HepG2 (cell line): ENCODE results near the gene POLR1C. TPM values are rescaled to one million over a fixed set of nuclear protein-coding genes. Genes with fewer than 3 reads are reported as not detected.
A peak's percentile ranks its signal among the peaks of the same experiment; 100 is the strongest.

Source experiments
- ETV5 ChIP-seq: IDR thresholded peaks from 2 replicates; pipeline ENCODE4 v1.6.1; 2018; ENCODE audit warnings: missing biosample characterization, missing genetic modification reagents, inconsistent platforms, borderline replicate concordance
- ETV6 ChIP-seq: sonication (generic); formaldehyde crosslinking; conservative IDR thresholded peaks from 2 replicates; pipeline ENCODE4 v1.4.0; 2020; ENCODE audit warnings: missing genetic modification reagents
- FOSL1 ChIP-seq: sonication (generic); formaldehyde crosslinking; IDR thresholded peaks from 2 replicates; pipeline ENCODE4 v1.9.0; 2021; ENCODE audit warnings: missing genetic modification reagents, borderline replicate concordance
- GATAD1 ChIP-seq: IDR thresholded peaks from 2 replicates; pipeline ENCODE4 v1.6.1; 2016; ENCODE audit warnings: missing genetic modification reagents, missing compliant biosample characterization
- MAZ ChIP-seq, 2 experiments: sonication (generic) in 1 of 2; formaldehyde crosslinking in 1 of 2; IDR thresholded peaks; 2 replicates each; pipeline versions ENCODE4 v1.5.0 to v1.6.1; 2012 to 2020; ENCODE audit warnings: low read depth in 2 of 2, mild to moderate bottlenecking in 2 of 2, borderline replicate concordance in 1 of 2, improper control_type of control experiment in 1 of 2, low read length in 1 of 2, missing genetic modification reagents in 1 of 2, moderate library complexity in 1 of 2
- NCOA1 ChIP-seq: sonication (generic); formaldehyde crosslinking; IDR thresholded peaks from 2 replicates; pipeline ENCODE4 v1.9.0; 2021; ENCODE audit warnings: missing genetic modification reagents
- POLR2G ChIP-seq: fragments of 200-400 bp; formaldehyde crosslinking; IDR thresholded peaks from 2 replicates; pipeline ENCODE4 v1.6.1; 2018; ENCODE audit warnings: mild to moderate bottlenecking, low read depth, low read length, moderate library complexity
- RXRA ChIP-seq: sonication (generic); formaldehyde crosslinking; IDR thresholded peaks from 2 replicates; pipeline ENCODE4 v1.5.1; 2020; ENCODE audit warnings: missing genetic modification reagents
- TBX3 ChIP-seq: fragments of 450-650 bp; IDR thresholded peaks from 2 replicates; pipeline ENCODE4 v1.6.1; 2017; ENCODE audit warnings: antibody characterized with exemption, mild to moderate bottlenecking, inconsistent platforms, borderline replicate concordance
- ZNF264 ChIP-seq: sonication (generic); formaldehyde crosslinking; IDR thresholded peaks from 2 replicates; pipeline ENCODE4 v1.4.0; 2020; ENCODE audit warnings: missing genetic modification reagents
- ZNF678 ChIP-seq: sonication (generic); formaldehyde crosslinking; IDR thresholded peaks from 2 replicates; pipeline ENCODE4 v1.4.0; 2020; ENCODE audit warnings: mild to moderate bottlenecking, missing genetic modification reagents
- polyA plus RNA-seq, 8 experiments: library from polyadenylated mRNA; depleted of rRNA in 3 of 8; stranded (reverse) in 7 of 8; unstranded in 1 of 8; fragments of >200 nt; fragmentation: Illumina TruSeq in 4 of 8; extraction: Trizol in 4 of 8; gene quantifications; 2 replicates each; pipeline versions ENCODE4 v1.2.1 to v1.2.3, GENCODE V29; 2011 to 2016; ENCODE audit warnings: low read depth in 4 of 8, missing spikeins in 1 of 8, mixed read lengths in 1 of 8; ENCODE audit not compliant: insufficient read depth in 1 of 8
- total RNA-seq, 5 experiments: library from RNA; depleted of rRNA; stranded (reverse); fragments of >200 nt; fragmentation: Illumina TruSeq; extraction: Trizol; gene quantifications; 2 replicates each; pipeline ENCODE4 v1.2.3, GENCODE V29; 2016; ENCODE audit warnings: low read depth in 1 of 5
- TF ChIP-seq, protein P1 (sequence below): sonication (generic); formaldehyde crosslinking; IDR thresholded peaks from 2 replicates; pipeline ENCODE4 v1.4.0; 2020; ENCODE audit warnings: missing genetic modification reagents
- TF ChIP-seq, protein P2 (sequence below): sonication (generic); formaldehyde crosslinking; IDR thresholded peaks from 2 replicates; pipeline ENCODE4; 2020; ENCODE audit warnings: missing genetic modification reagents, mild to moderate bottlenecking, borderline replicate concordance
- TF ChIP-seq, protein P3 (sequence below): sonication (generic); formaldehyde crosslinking; IDR thresholded peaks from 2 replicates; pipeline ENCODE4 v1.5.1; 2020; ENCODE audit warnings: missing genetic modification reagents, mild to moderate bottlenecking, borderline replicate concordance
- TF ChIP-seq, protein P4 (sequence below): sonication (generic); formaldehyde crosslinking; IDR thresholded peaks from 2 replicates; pipeline ENCODE4 v1.4.0; 2020; ENCODE audit warnings: mild to moderate bottlenecking, missing genetic modification reagents

POLR1C gene
- total and polyA plus RNA-seq, 2 of the 13 experiments (the other 11 are each of a cell fraction or from before 2014, with no cell fraction given), result 62.6 to 72.2 TPM

DNA sequence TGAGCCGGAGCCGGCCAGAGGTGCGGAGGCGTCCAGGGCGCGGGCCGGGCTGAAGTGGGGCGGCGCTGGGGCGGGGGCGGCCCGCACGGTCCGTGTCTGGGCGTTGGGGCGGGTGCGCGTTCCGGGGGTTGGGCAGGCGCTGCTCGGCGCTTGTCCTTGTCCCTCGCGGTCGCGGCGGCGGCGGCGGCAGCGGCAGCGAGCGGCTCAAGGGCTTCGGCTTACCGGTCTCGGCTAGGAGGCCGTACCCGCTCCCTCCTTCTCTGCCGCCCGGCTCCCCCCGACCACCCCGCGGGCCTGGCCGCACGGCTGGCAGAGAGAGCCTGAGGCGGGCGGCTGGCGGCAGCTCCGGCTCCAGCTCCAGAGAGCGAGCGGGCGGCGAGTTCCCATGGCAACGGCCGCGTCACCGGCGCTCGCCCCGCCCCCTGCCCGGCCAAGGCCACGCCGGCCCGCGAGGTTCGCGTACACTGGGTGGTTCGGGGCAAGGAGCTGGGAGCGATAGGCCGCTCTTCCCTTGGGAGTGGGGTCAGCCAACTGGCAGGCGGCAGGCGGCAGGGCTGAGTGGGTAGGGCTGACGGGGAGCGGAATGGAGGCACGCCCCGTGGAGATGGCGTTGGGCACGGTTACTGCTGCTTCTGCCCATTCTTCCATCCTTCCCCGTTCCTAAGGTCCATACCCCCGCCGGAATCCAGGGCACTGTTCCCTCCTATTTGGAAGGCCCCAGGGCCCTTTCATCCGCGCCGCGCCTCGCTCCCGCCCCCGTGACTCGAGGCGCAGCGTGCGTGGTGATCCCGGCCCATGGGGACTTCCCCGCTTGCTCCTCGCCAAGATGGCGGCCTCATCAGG, 6.7 kb upstream of the POLR1C start, which contains the start of gene LRRC73 (continued):
- TF ChIP-seq ZNF678 (CRISPR knock-in tag) (no peak), NCOA1 (no peak), TBX3 (no peak), FOSL1 (no peak), MAZ (IDR thresholded peaks at IDR 0.05; ENCODE audit: borderline replicate concordance, low read depth, low read length) (0 out of 2 replicates have a peak, but pooled peaks have one; percentile 18), MAZ (CRISPR knock-in tag; IDR thresholded peaks at IDR 0.05; ENCODE audit: low read depth) (peak; percentile 94), ZNF264 (CRISPR knock-in tag) (no peak), GATAD1 (CRISPR knock-in tag) (0 out of 2 replicates have a peak, but pooled peaks have one; percentile 14), POLR2G (peak; percentile 77), ETV6 (CRISPR knock-in tag) (no peak), ETV5 (CRISPR knock-in tag) (no peak), RXRA (CRISPR knock-in tag) (peak; percentile 51; the same call in 1 of the 2 replicates)
- TF ChIP-seq, protein P1, sequence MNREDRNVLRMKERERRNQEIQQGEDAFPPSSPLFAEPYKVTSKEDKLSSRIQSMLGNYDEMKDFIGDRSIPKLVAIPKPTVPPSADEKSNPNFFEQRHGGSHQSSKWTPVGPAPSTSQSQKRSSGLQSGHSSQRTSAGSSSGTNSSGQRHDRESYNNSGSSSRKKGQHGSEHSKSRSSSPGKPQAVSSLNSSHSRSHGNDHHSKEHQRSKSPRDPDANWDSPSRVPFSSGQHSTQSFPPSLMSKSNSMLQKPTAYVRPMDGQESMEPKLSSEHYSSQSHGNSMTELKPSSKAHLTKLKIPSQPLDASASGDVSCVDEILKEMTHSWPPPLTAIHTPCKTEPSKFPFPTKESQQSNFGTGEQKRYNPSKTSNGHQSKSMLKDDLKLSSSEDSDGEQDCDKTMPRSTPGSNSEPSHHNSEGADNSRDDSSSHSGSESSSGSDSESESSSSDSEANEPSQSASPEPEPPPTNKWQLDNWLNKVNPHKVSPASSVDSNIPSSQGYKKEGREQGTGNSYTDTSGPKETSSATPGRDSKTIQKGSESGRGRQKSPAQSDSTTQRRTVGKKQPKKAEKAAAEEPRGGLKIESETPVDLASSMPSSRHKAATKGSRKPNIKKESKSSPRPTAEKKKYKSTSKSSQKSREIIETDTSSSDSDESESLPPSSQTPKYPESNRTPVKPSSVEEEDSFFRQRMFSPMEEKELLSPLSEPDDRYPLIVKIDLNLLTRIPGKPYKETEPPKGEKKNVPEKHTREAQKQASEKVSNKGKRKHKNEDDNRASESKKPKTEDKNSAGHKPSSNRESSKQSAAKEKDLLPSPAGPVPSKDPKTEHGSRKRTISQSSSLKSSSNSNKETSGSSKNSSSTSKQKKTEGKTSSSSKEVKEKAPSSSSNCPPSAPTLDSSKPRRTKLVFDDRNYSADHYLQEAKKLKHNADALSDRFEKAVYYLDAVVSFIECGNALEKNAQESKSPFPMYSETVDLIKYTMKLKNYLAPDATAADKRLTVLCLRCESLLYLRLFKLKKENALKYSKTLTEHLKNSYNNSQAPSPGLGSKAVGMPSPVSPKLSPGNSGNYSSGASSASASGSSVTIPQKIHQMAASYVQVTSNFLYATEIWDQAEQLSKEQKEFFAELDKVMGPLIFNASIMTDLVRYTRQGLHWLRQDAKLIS, result no peak
- TF ChIP-seq, protein P2, sequence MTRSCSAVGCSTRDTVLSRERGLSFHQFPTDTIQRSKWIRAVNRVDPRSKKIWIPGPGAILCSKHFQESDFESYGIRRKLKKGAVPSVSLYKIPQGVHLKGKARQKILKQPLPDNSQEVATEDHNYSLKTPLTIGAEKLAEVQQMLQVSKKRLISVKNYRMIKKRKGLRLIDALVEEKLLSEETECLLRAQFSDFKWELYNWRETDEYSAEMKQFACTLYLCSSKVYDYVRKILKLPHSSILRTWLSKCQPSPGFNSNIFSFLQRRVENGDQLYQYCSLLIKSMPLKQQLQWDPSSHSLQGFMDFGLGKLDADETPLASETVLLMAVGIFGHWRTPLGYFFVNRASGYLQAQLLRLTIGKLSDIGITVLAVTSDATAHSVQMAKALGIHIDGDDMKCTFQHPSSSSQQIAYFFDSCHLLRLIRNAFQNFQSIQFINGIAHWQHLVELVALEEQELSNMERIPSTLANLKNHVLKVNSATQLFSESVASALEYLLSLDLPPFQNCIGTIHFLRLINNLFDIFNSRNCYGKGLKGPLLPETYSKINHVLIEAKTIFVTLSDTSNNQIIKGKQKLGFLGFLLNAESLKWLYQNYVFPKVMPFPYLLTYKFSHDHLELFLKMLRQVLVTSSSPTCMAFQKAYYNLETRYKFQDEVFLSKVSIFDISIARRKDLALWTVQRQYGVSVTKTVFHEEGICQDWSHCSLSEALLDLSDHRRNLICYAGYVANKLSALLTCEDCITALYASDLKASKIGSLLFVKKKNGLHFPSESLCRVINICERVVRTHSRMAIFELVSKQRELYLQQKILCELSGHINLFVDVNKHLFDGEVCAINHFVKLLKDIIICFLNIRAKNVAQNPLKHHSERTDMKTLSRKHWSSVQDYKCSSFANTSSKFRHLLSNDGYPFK (CRISPR knock-in tag), result 0 out of 2 replicates have a peak, but pooled peaks have one; percentile 63
- TF ChIP-seq, protein P3, sequence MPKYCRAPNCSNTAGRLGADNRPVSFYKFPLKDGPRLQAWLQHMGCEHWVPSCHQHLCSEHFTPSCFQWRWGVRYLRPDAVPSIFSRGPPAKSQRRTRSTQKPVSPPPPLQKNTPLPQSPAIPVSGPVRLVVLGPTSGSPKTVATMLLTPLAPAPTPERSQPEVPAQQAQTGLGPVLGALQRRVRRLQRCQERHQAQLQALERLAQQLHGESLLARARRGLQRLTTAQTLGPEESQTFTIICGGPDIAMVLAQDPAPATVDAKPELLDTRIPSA (CRISPR knock-in tag), result 0 out of 2 replicates have a peak, but pooled peaks have one; percentile 15
- TF ChIP-seq, protein P4, sequence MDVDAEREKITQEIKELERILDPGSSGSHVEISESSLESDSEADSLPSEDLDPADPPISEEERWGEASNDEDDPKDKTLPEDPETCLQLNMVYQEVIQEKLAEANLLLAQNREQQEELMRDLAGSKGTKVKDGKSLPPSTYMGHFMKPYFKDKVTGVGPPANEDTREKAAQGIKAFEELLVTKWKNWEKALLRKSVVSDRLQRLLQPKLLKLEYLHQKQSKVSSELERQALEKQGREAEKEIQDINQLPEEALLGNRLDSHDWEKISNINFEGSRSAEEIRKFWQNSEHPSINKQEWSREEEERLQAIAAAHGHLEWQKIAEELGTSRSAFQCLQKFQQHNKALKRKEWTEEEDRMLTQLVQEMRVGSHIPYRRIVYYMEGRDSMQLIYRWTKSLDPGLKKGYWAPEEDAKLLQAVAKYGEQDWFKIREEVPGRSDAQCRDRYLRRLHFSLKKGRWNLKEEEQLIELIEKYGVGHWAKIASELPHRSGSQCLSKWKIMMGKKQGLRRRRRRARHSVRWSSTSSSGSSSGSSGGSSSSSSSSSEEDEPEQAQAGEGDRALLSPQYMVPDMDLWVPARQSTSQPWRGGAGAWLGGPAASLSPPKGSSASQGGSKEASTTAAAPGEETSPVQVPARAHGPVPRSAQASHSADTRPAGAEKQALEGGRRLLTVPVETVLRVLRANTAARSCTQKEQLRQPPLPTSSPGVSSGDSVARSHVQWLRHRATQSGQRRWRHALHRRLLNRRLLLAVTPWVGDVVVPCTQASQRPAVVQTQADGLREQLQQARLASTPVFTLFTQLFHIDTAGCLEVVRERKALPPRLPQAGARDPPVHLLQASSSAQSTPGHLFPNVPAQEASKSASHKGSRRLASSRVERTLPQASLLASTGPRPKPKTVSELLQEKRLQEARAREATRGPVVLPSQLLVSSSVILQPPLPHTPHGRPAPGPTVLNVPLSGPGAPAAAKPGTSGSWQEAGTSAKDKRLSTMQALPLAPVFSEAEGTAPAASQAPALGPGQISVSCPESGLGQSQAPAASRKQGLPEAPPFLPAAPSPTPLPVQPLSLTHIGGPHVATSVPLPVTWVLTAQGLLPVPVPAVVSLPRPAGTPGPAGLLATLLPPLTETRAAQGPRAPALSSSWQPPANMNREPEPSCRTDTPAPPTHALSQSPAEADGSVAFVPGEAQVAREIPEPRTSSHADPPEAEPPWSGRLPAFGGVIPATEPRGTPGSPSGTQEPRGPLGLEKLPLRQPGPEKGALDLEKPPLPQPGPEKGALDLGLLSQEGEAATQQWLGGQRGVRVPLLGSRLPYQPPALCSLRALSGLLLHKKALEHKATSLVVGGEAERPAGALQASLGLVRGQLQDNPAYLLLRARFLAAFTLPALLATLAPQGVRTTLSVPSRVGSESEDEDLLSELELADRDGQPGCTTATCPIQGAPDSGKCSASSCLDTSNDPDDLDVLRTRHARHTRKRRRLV, result no peak
